Hepatocyte (in vitro differentiated cells): Measurements from ENCODE around the gene USP32. TPM values are rescaled to one million over a fixed set of nuclear protein-coding genes. Genes with fewer than 3 reads are reported as not detected.

Source experiments
- DNase-seq: peaks from one replicate; pipeline ENCODE4 v3.0.0-alpha.2; 2016; ENCODE audit warnings: low spot score
- H2AFZ ChIP-seq: fragments of 200-600 bp; sonication (generic); 2 replicates; pipeline ENCODE4 v1.6.0; 2016; ENCODE audit warnings: antibody characterized with exemption, mild to moderate bottlenecking
- H3K27ac ChIP-seq: fragments of 200-600 bp; sonication (generic); 2 replicates; pipeline ENCODE4 v1.5.1; 2016; ENCODE audit warnings: mild to moderate bottlenecking
- H3K27me3 ChIP-seq: fragments of 200-600 bp; sonication (generic); 2 replicates; pipeline ENCODE4 v1.6.1; 2016
- H3K36me3 ChIP-seq: fragments of 200-600 bp; sonication (generic); replicated peaks from 2 replicates; pipeline ENCODE4 v1.5.1; 2016; ENCODE audit warnings: low read depth; ENCODE audit not compliant: insufficient read depth
- H3K4me1 ChIP-seq: fragments of 200-600 bp; sonication (generic); 2 replicates; pipeline ENCODE4 v1.5.1; 2016; ENCODE audit warnings: mild to moderate bottlenecking, moderate library complexity; ENCODE audit not compliant: insufficient read depth
- H3K4me2 ChIP-seq: fragments of 200-600 bp; sonication (generic); 2 replicates; pipeline ENCODE4 v1.6.0; 2016
- H3K4me3 ChIP-seq: fragments of 200-600 bp; sonication (generic); 2 replicates; pipeline ENCODE4 v1.5.1; 2016; ENCODE audit warnings: mild to moderate bottlenecking
- H3K79me2 ChIP-seq: fragments of 200-600 bp; sonication (generic); 2 replicates; pipeline ENCODE4 v1.6.0; 2017; ENCODE audit warnings: mild to moderate bottlenecking
- H3K9me2 ChIP-seq: fragments of 200-600 bp; sonication (generic); replicated peaks from 2 replicates; pipeline ENCODE4 v1.6.0; 2017; ENCODE audit warnings: mild to moderate bottlenecking; ENCODE audit not compliant: insufficient read depth
- H3K9me3 ChIP-seq: fragments of 200-600 bp; sonication (generic); 2 replicates; pipeline ENCODE4 v1.5.1; 2016; ENCODE audit warnings: low read depth, mild to moderate bottlenecking
- H4K20me1 ChIP-seq: fragments of 200-600 bp; sonication (generic); 2 replicates; pipeline ENCODE4 v1.6.0; 2016; ENCODE audit warnings: mild to moderate bottlenecking; ENCODE audit not compliant: insufficient read depth, poor library complexity, severe bottlenecking
- CTCF ChIP-seq: fragments of 200-600 bp; sonication (generic); IDR thresholded peaks from 2 replicates; pipeline ENCODE4 v1.5.1; 2016; ENCODE audit warnings: antibody characterized with exemption, mild to moderate bottlenecking; ENCODE audit not compliant: poor library complexity
- EZH2 ChIP-seq: fragments of 200-600 bp; sonication (generic); IDR thresholded peaks from 2 replicates; pipeline ENCODE4 v1.6.1; 2016; ENCODE audit warnings: antibody characterized with exemption, mild to moderate bottlenecking, borderline replicate concordance
- EZH2phosphoT487 ChIP-seq: fragments of 200-600 bp; sonication (generic); IDR thresholded peaks from one replicate; pipeline ENCODE4 v1.6.1; 2018; ENCODE audit warnings: antibody characterized with exemption, mild to moderate bottlenecking, low read depth, moderate library complexity; ENCODE audit not compliant: unreplicated experiment, severe bottlenecking
- WGBS: methylation state at CpG from one replicate; pipeline ENCODE4 v1.1.6; 2016; ENCODE audit warnings: low lambda C conversion rate; ENCODE audit errors: missing lambda C conversion rate; 5-methylcytosine and 5-hydroxymethylcytosine counted together
- polyA plus RNA-seq: library from polyadenylated mRNA; unstranded; fragments of >200 nt; fragmentation: Nextera tagmentation; extraction: Ambion mirVana; gene quantifications from 2 replicates; pipeline ENCODE4 v1.2.1, GENCODE V29; 2016
- total RNA-seq: library from RNA; depleted of rRNA; stranded (reverse); fragments of >200 nt; gene quantifications from 2 replicates; pipeline ENCODE4 v1.2.3, GENCODE V29; 2014

USP32 gene
- total and polyA plus RNA-seq, 2 experiments from 2014 or later = 15.3 to 37.0 TPM

GRCh38 chr17:60303406-60304099, 88.4 kb downstream of the USP32 start:
- H3K9me2 ChIP-seq = no peaks in the 10 kb centered on the region
- peaks cover 60% of the 10 kb centered on the region for H3K79me2 ChIP-seq
- H3K4me1 ChIP-seq = no peaks in the 10 kb centered on the region
- no peaks in the 10 kb centered on the region for H4K20me1 ChIP-seq
- no peak overlapping the region for H2AFZ ChIP-seq
- H3K4me2 ChIP-seq = no peak overlapping the region
- H3K27ac ChIP-seq = no peak overlapping the region
- no peaks in the 10 kb centered on the region for H3K27me3 ChIP-seq
- DNase-seq = no peak
- H3K9me3 ChIP-seq = no peaks in the 10 kb centered on the region
- WGBS = 89% methylated on average over 3 of the region's 3 CpGs
- H3K36me3 ChIP-seq = no peaks in the 10 kb centered on the region
- H3K4me3 ChIP-seq = no peak overlapping the region
- TF ChIP-seq EZH2 = no peak
- no peak for TF ChIP-seq CTCF

GRCh38 chr17:60301649-60302048, 90.3 kb downstream of the USP32 start:
- H3K9me2 ChIP-seq = no peaks in the 10 kb centered on the region
- H3K4me2 ChIP-seq = no peak overlapping the region
- no peaks in the 10 kb centered on the region for H3K27me3 ChIP-seq
- H3K4me1 ChIP-seq = no peaks in the 10 kb centered on the region
- peaks cover 46% of the 10 kb centered on the region for H3K79me2 ChIP-seq
- WGBS = 100% methylated on average over 1 of the region's 1 CpG
- H2AFZ ChIP-seq = no peak overlapping the region
- no peak overlapping the region for H3K27ac ChIP-seq
- H3K4me3 ChIP-seq = no peak overlapping the region
- H4K20me1 ChIP-seq = no peaks in the 10 kb centered on the region
- no peak for DNase-seq
- no peak for TF ChIP-seq CTCF
- no peak for TF ChIP-seq EZH2
- TF ChIP-seq EZH2phosphoT487 = no peak
- H3K9me3 ChIP-seq = no peaks in the 10 kb centered on the region
- H3K36me3 ChIP-seq = no peaks in the 10 kb centered on the region

GRCh38 chr17:60300949-60301348, 91.0 kb downstream of the USP32 start:
- H3K4me2 ChIP-seq = no peak overlapping the region
- no peak overlapping the region for H3K27ac ChIP-seq
- TF ChIP-seq CTCF (no peak), EZH2 (no peak), EZH2phosphoT487 (no peak)
- H3K4me1 ChIP-seq = no peaks in the 10 kb centered on the region
- H2AFZ ChIP-seq = no peak overlapping the region
- DNase-seq = no peak
- H4K20me1 ChIP-seq = no peaks in the 10 kb centered on the region
- WGBS = 90% methylated on average over 1 of the region's 1 CpG
- no peaks in the 10 kb centered on the region for H3K36me3 ChIP-seq
- no peak overlapping the region for H3K4me3 ChIP-seq
- no peaks in the 10 kb centered on the region for H3K9me2 ChIP-seq
- H3K27me3 ChIP-seq = no peaks in the 10 kb centered on the region
- peaks cover 39% of the 10 kb centered on the region for H3K79me2 ChIP-seq
- H3K9me3 ChIP-seq = no peaks in the 10 kb centered on the region

GRCh38 chr17:60300011-60300410, 91.9 kb downstream of the USP32 start:
- no peaks in the 10 kb centered on the region for H3K9me3 ChIP-seq
- no peak for DNase-seq
- no peaks in the 10 kb centered on the region for H3K9me2 ChIP-seq
- no peak overlapping the region for H2AFZ ChIP-seq
- no peaks in the 10 kb centered on the region for H3K36me3 ChIP-seq
- no peak overlapping the region for H3K27ac ChIP-seq
- H3K4me3 ChIP-seq = no peak overlapping the region
- no peak for TF ChIP-seq CTCF
- TF ChIP-seq EZH2 = no peak
- TF ChIP-seq EZH2phosphoT487 = no peak
- no peaks in the 10 kb centered on the region for H3K27me3 ChIP-seq
- H3K79me2 ChIP-seq = peaks cover 33% of the 10 kb centered on the region
- H4K20me1 ChIP-seq = no peaks in the 10 kb centered on the region
- no peaks in the 10 kb centered on the region for H3K4me1 ChIP-seq
- H3K4me2 ChIP-seq = no peak overlapping the region
- 85% methylated on average over 2 of the region's 2 CpGs for WGBS
